ENCODE data around the gene SESTD1. TPM values are rescaled to one million over a fixed set of nuclear protein-coding genes. Genes with fewer than 3 reads are reported as not detected.

SESTD1 gene
- total and polyA plus RNA-seq, 2 experiments from 2014 or later: 12.6 to 21.6 TPM

GRCh38 chr2:179106676-179107428 is 157.8 kb downstream of the SESTD1 start (continued):
- TF ChIP-seq ZNF462 (CRISPR knock-in tag; IDR thresholded peaks at IDR 0.05): no peak
- TF ChIP-seq, protein P1, sequence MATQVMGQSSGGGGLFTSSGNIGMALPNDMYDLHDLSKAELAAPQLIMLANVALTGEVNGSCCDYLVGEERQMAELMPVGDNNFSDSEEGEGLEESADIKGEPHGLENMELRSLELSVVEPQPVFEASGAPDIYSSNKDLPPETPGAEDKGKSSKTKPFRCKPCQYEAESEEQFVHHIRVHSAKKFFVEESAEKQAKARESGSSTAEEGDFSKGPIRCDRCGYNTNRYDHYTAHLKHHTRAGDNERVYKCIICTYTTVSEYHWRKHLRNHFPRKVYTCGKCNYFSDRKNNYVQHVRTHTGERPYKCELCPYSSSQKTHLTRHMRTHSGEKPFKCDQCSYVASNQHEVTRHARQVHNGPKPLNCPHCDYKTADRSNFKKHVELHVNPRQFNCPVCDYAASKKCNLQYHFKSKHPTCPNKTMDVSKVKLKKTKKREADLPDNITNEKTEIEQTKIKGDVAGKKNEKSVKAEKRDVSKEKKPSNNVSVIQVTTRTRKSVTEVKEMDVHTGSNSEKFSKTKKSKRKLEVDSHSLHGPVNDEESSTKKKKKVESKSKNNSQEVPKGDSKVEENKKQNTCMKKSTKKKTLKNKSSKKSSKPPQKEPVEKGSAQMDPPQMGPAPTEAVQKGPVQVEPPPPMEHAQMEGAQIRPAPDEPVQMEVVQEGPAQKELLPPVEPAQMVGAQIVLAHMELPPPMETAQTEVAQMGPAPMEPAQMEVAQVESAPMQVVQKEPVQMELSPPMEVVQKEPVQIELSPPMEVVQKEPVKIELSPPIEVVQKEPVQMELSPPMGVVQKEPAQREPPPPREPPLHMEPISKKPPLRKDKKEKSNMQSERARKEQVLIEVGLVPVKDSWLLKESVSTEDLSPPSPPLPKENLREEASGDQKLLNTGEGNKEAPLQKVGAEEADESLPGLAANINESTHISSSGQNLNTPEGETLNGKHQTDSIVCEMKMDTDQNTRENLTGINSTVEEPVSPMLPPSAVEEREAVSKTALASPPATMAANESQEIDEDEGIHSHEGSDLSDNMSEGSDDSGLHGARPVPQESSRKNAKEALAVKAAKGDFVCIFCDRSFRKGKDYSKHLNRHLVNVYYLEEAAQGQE (IDR thresholded peaks at IDR 0.05; ENCODE audit: unreplicated experiment): no peak
- TF ChIP-seq STAT1 (IDR thresholded peaks at IDR 0.05; ENCODE audit: unreplicated experiment): no peak
- no peak for TF ChIP-seq ETS1 (IDR thresholded peaks at IDR 0.05)
- no peak for TF ChIP-seq POLR2AphosphoS5 (IDR thresholded peaks at IDR 0.05; ENCODE audit: low read depth)
- no peak for TF ChIP-seq ZNF114 (CRISPR knock-in tag; IDR thresholded peaks at IDR 0.05)
